GM20000 (cell line): ENCODE measurements around the gene LINGO1.

Source experiments
- DNase-seq: peaks from one replicate; pipeline ENCODE4 v3.0.0; 2012; ENCODE audit warnings: low spot score
- TF ChIP-seq, protein P1 (sequence below): IDR thresholded peaks from 2 replicates; pipeline ENCODE4 v1.5.1; 2012; ENCODE audit warnings: mild to moderate bottlenecking, control low read depth; ENCODE audit errors: extremely low read depth, missing control alignments

LINGO1 gene, protein sequence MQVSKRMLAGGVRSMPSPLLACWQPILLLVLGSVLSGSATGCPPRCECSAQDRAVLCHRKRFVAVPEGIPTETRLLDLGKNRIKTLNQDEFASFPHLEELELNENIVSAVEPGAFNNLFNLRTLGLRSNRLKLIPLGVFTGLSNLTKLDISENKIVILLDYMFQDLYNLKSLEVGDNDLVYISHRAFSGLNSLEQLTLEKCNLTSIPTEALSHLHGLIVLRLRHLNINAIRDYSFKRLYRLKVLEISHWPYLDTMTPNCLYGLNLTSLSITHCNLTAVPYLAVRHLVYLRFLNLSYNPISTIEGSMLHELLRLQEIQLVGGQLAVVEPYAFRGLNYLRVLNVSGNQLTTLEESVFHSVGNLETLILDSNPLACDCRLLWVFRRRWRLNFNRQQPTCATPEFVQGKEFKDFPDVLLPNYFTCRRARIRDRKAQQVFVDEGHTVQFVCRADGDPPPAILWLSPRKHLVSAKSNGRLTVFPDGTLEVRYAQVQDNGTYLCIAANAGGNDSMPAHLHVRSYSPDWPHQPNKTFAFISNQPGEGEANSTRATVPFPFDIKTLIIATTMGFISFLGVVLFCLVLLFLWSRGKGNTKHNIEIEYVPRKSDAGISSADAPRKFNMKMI

DNA sequence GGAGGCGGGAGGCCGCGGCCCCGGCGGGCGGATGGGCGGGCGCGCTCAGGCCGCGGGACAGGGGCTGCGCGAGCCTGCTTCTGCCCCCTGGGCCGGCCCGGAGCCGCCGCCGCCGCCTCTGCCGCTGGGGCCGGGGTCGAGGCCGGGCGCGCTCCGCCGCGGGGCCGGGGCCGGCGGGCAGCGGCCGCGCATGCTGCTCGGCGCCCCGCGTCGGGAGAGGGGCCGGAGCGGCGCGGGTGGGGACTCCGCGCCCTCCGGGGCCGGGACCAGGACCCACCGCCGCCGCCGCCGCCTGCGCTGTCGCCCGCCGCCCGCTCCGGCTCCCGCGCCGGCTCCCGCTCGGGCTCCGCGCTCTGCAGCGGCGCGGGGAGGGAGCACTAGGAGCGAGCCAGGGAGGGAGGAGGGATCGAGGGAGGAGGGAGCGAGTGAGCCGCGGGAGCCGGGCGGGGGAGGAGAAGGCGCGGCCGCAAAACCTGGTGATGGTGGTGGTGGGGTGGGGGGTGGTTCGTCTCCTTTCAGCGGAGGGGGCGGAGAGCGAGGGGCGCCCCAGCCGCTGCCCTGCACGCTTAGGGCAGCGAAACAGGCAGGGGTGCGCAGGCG lies at the start of gene LINGO1:
Gene LINGO1, minus strand, starts transcription at position 379 of the 600 bp plus-strand sequence. CDS start 597 bp downstream, outside the sequence.
- peak; percentile 50 for DNase-seq
- TF ChIP-seq, protein P1, sequence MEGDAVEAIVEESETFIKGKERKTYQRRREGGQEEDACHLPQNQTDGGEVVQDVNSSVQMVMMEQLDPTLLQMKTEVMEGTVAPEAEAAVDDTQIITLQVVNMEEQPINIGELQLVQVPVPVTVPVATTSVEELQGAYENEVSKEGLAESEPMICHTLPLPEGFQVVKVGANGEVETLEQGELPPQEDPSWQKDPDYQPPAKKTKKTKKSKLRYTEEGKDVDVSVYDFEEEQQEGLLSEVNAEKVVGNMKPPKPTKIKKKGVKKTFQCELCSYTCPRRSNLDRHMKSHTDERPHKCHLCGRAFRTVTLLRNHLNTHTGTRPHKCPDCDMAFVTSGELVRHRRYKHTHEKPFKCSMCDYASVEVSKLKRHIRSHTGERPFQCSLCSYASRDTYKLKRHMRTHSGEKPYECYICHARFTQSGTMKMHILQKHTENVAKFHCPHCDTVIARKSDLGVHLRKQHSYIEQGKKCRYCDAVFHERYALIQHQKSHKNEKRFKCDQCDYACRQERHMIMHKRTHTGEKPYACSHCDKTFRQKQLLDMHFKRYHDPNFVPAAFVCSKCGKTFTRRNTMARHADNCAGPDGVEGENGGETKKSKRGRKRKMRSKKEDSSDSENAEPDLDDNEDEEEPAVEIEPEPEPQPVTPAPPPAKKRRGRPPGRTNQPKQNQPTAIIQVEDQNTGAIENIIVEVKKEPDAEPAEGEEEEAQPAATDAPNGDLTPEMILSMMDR: no peak

DNA sequence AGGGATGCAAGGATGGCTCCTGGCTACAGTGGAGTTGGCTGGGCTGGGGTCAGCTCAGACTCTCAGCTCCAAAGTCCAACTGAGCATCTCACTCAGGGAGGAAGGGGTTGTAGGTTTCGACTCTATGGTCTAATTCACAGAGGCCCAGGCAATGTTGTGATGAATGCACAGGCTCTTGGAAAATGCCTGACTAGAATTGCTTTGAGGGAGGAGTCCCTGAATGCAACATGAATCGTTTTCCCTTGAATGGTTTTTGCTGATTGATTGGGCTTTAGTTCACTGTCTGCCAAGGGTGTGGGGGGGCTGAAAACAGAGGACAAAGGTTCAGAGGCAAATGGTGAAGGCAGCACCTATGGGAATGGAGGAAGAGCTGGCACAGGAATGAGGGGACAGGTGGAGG lies 48.6 kb upstream of the LINGO1 start:
- DNase-seq: no peak
- TF ChIP-seq, protein P1: no peak

DNA sequence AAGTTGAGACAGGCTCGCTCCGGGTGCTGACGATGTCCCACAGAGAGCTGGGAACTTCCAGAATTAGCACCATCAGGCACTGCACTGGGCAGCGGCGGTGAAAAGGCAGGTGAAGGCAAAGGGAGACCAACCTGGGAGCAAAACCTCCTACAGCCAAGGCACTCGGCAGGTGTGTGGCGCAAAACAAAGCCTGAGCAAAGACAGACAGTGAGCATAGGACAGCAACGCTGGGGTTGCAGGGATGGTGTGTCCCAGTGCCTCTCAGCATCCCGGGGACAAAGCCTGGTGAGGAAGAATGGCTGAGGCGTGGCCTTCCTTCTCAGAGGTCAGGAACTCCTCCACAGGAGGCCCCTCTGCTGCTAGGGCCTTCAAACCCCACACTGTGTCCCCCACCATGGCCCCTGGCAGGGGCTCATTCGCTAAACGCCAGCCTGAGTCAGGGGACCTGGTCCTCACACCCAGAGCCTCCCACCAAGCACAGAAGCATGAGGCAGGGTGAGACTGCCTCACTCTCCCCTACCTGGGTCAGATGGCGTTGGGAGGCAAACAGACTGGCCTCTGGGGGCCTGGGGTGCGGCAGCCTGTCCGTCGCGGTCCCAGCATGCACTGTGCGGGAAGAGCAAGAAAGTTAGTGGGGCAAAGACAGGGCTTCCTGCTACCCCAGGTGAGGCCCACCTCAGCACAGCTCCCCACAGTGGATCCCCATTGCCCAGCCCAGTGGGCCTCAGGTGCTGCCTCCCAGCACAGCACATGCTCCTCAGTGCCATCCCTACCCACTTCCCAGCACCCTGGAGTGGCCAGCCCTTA lies 44.1 kb upstream of the LINGO1 start:
- TF ChIP-seq, protein P1: no peak
- DNase-seq: no peak

DNA sequence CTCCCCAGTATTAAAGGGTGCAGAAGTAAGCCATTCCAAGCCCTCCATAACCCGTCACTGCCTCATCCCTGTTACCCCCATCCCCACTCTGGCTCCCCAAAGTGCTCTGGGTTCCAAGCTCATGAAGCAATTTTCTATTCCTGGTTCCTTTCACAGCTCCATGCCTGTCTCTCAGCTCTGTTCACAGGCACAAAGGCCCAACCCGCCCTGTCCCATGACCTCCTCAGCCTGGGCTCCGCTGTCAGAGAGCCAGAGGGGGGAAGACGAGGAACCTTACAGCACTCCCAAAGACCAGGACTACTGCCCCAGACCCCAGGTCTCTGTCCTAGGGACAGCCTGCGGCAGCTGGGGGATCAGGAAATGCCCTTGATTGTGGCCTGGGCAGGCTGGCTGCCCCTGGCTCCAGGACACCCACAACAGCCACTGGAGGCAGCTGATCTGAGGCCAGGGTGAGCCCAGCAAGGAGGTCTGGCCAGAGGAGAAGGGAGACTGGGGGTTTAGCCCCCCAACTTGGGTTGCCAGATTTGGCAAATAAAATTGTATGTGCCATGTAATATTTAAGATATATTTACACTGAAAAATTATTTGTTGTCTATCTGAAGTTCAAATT lies 43.2 kb upstream of the LINGO1 start:
- no peak for DNase-seq
- TF ChIP-seq, protein P1: no peak

DNA sequence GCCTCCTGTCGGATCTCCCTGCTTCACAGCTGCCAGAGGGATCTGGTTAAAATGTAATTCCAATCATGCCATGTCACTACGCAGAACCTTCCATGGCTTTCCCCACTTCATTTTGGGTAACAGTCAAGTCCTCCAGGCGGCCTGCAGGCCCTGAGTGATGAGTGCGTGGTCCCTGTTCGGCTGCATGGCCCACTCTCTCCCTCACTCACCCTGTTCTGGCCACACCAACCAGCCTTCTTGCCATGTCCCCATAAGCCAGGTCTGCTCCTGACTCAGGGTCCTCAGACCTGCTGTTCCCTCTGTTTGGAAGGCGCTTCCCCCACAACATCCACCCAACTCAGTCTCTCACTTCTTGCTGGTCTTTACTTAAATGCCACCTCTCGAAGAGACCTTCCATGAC lies 41.6 kb upstream of the LINGO1 start:
- TF ChIP-seq, protein P1: no peak
- DNase-seq: no peak

DNA sequence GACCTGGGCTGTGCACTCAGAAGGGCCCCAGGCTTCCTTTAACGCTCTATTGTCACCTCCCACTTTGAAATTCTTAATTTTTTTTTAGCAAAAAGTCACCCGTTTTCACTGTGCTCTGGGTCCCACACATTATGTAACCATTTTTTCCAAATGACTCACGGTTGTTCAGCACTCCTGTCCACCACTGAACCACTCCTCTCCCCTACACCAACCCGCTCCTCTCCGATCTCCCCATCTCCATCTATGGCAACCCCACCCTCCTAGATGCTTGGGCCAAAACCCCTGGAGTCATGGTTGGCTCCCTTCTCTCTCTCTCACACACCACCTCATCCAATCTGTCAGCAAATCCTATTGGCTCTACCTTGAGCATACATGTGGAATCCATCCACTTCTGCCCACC lies 41.2 kb upstream of the LINGO1 start:
- TF ChIP-seq, protein P1: no peak
- no peak for DNase-seq
